GM23248 (cell line): ENCODE measurements around the gene PPP2R5D. TPM values are rescaled to one million over a fixed set of nuclear protein-coding genes. Genes with fewer than 3 reads are reported as not detected.
A peak's percentile ranks its signal among the peaks of the same experiment; 100 is the strongest.

Source experiments
- DNase-seq: peaks from one replicate; pipeline ENCODE4 v3.0.0-alpha.2; 2015
- H2AFZ ChIP-seq: fragments of 200-600 bp; sonication (generic); 2 replicates; pipeline ENCODE4 v1.6.1; 2016; ENCODE audit warnings: antibody characterized with exemption
- H3F3A ChIP-seq: fragments of 200-600 bp; sonication (generic); 2 replicates; pipeline ENCODE4 v1.6.1; 2016; ENCODE audit warnings: mild to moderate bottlenecking, antibody characterized with exemption, mixed run types; ENCODE audit not compliant: insufficient read depth
- H3K27ac ChIP-seq: fragments of 200-600 bp; sonication (generic); 2 replicates; pipeline ENCODE4 v1.5.1; 2016; ENCODE audit warnings: mild to moderate bottlenecking
- H3K27me3 ChIP-seq: fragments of 200-600 bp; sonication (generic); replicated peaks from 2 replicates; pipeline ENCODE4 v1.6.1; 2016; ENCODE audit warnings: mild to moderate bottlenecking; ENCODE audit not compliant: insufficient read depth
- H3K36me3 ChIP-seq: fragments of 200-600 bp; sonication (generic); 2 replicates; pipeline ENCODE4 v1.6.1; 2016; ENCODE audit warnings: low read depth, mild to moderate bottlenecking
- H3K4me1 ChIP-seq: fragments of 200-600 bp; sonication (generic); 2 replicates; pipeline ENCODE4 v1.6.1; 2016; ENCODE audit warnings: mild to moderate bottlenecking; ENCODE audit not compliant: insufficient read depth
- H3K4me2 ChIP-seq: fragments of 200-600 bp; sonication (generic); one replicate; pipeline ENCODE4 v1.6.1; 2016; ENCODE audit warnings: mild to moderate bottlenecking; ENCODE audit not compliant: unreplicated experiment
- H3K4me3 ChIP-seq: fragments of 200-600 bp; sonication (generic); 2 replicates; pipeline ENCODE4 v1.5.1; 2016; ENCODE audit warnings: mild to moderate bottlenecking
- H3K79me2 ChIP-seq: fragments of 200-600 bp; sonication (generic); 2 replicates; pipeline ENCODE4 v1.6.1; 2016; ENCODE audit warnings: mild to moderate bottlenecking; ENCODE audit not compliant: insufficient read depth
- H3K9ac ChIP-seq: fragments of 200-600 bp; sonication (generic); 2 replicates; pipeline ENCODE4 v1.6.1; 2016; ENCODE audit warnings: mild to moderate bottlenecking
- H3K9me2 ChIP-seq: fragments of 200-600 bp; sonication (generic); 2 replicates; pipeline ENCODE4 v1.6.1; 2016; ENCODE audit warnings: mixed run types, mild to moderate bottlenecking, moderate library complexity; ENCODE audit not compliant: insufficient read depth
- H3K9me3 ChIP-seq: fragments of 200-600 bp; sonication (generic); one replicate; pipeline ENCODE4 v1.6.1; 2017; ENCODE audit warnings: low read depth
- H4K20me1 ChIP-seq: fragments of 200-600 bp; sonication (generic); 2 replicates; pipeline ENCODE4 v1.6.0; 2016; ENCODE audit not compliant: insufficient read depth
- EZH2 ChIP-seq: fragments of 200-600 bp; sonication (generic); IDR thresholded peaks from 2 replicates; pipeline ENCODE4 v1.6.1; 2018; ENCODE audit warnings: antibody characterized with exemption, mild to moderate bottlenecking; ENCODE audit not compliant: insufficient read depth, poor library complexity, severe bottlenecking
- EZH2phosphoT487 ChIP-seq: fragments of 200-600 bp; sonication (generic); IDR thresholded peaks from 2 replicates; pipeline ENCODE4 v1.6.1; 2018; ENCODE audit warnings: antibody characterized with exemption, moderate library complexity, mild to moderate bottlenecking, low read depth; ENCODE audit not compliant: insufficient read depth
- WGBS, 2 experiments: methylation state at CpG; one replicate each; pipeline ENCODE4 v1.1.6; 2015 to 2017; ENCODE audit warnings: low lambda C conversion rate in 2 of 2, low coverage in 1 of 2; ENCODE audit errors: missing lambda C conversion rate in 2 of 2; 5-methylcytosine and 5-hydroxymethylcytosine counted together
- in situ Hi-C: fragments of 300-500 bp; cut with MboI; formaldehyde crosslinking; loops from 2 replicates; pipeline ENCODE4 v1.15.0; 2020
- polyA plus RNA-seq: library from polyadenylated mRNA; unstranded; fragments of >200 nt; fragmentation: Nextera tagmentation; extraction: Ambion mirVana; gene quantifications from 2 replicates; pipeline ENCODE4 v1.2.1, GENCODE V29; 2016
- total RNA-seq: library from RNA; depleted of rRNA; stranded (reverse); fragments of >200 nt; shearing (Covaris generic); gene quantifications from 2 replicates; pipeline ENCODE4 v1.2.3, GENCODE V29; 2014

The PPP2R5D gene
- total and polyA plus RNA-seq, 2 experiments from 2014 or later = 40.7 to 42.7 TPM

DNA sequence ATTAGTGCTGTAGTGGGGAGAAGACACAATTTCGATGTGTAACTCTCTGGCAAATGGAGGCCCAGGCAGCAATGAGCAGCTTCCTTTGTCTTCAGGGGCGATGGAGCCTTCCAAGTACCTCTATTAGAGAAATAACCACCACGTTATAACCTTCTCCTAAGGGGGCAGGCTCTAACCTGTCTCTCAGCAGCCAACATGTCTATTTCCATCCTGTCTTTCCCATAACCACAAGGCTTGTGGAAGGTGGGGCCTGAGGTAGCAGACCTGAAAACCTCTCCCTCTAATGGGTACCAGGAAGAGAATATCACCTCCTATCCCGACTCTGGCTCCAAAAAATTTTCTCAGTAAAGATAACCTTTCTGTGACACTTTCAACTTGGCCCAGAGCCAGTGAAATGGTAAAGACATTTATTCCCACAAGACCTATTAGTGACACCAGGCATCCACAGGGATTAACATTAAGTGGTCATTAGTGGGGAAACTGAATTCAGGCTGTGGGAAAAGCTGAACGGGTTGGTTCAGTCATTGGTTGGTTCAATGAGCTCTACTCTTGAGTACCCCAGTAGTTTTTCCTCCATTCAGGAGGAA, 9.4 kb upstream of the PPP2R5D start:
- Histone ChIP-seq H2AFZ (no peak overlapping the region), H3K4me2 (no peak overlapping the region), H3K27me3 (no peaks in the 10 kb centered on the region), H3K9me2 (no peaks in the 10 kb centered on the region), H3K4me1 (peaks cover 27% of the 10 kb centered on the region), H3F3A (peaks cover 21% of the 10 kb centered on the region), H3K27ac (no peak overlapping the region), H3K36me3 (no peaks in the 10 kb centered on the region; the same call in 1 of the 2 replicates), H3K4me3 (no peak overlapping the region), H4K20me1 (no peaks in the 10 kb centered on the region; the same call in none of the 2 replicates), H3K9me3 (no peaks in the 10 kb centered on the region), H3K9ac (no peak overlapping the region), H3K79me2 (peaks cover 42% of the 10 kb centered on the region)
- in situ Hi-C loops = no loop called here
- TF ChIP-seq EZH2 = no peak
- DNase-seq = no peak
- WGBS, 2 experiments = 89 to 90% methylated on average over 5 of the region's 5 CpGs

- 0 to 1% methylated on average over 25 to 27 of the region's 28 CpGs for WGBS, 2 experiments
- H4K20me1 ChIP-seq = no peaks in the 10 kb centered on the region; the same call in 1 of the 2 replicates
- DNase-seq = peak; percentile 65
Measured at GRCh38 chr6:42978487-42978838, 5.9 kb upstream of the PPP2R5D start.

GRCh38 chr6:42978839-42979522, 5.4 kb upstream of the PPP2R5D start, which contains the start of gene PEX6:
Gene PEX6, minus strand, starts transcription at chr6:42979181. Its CDS starts 31 bp downstream, at chr6:42979150.
- Histone ChIP-seq H3K4me1 (peaks cover 21% of the 10 kb centered on the region; the same call in 1 of the 2 replicates), H3K9me2 (no peaks in the 10 kb centered on the region), H3K36me3 (no peaks in the 10 kb centered on the region; the same call in 1 of the 2 replicates), H3K4me2 (peak within 1 kb of the TSS; percentile 78), H3K27ac (peak within 1 kb of the TSS; percentile 83), H3K79me2 (peaks cover 42% of the 10 kb centered on the region), H4K20me1 (no peaks in the 10 kb centered on the region; the same call in 1 of the 2 replicates), H3K4me3 (peak within 1 kb of the TSS; percentile 81), H2AFZ (peak within 1 kb of the TSS; percentile 85), H3K9ac (peak within 1 kb of the TSS; percentile 93), H3K27me3 (no peaks in the 10 kb centered on the region), H3F3A (peaks cover 33% of the 10 kb centered on the region), H3K9me3 (no peaks in the 10 kb centered on the region)
- peak; percentile 94 for DNase-seq
- WGBS, 2 experiments = 1% methylated on average over 42 to 46 of the region's 59 CpGs
- in situ Hi-C loops = no loop called here
- TF ChIP-seq EZH2 (no peak), EZH2phosphoT487 (no peak)

More at GRCh38 chr6:42978487-42978838, 5.9 kb upstream of the PPP2R5D start:
- Histone ChIP-seq H3K27ac (peak overlapping the region; percentile 83), H3K4me1 (peaks cover 21% of the 10 kb centered on the region; the same call in 1 of the 2 replicates), H3K4me2 (peak overlapping the region; percentile 78), H3K9ac (peak overlapping the region; percentile 93), H2AFZ (peak overlapping the region; percentile 85), H3K9me3 (no peaks in the 10 kb centered on the region), H3K79me2 (peaks cover 42% of the 10 kb centered on the region), H3K9me2 (no peaks in the 10 kb centered on the region), H3K4me3 (peak overlapping the region; percentile 81), H3K27me3 (no peaks in the 10 kb centered on the region), H3K36me3 (no peaks in the 10 kb centered on the region; the same call in 1 of the 2 replicates), H3F3A (peaks cover 28% of the 10 kb centered on the region)
- in situ Hi-C loops = no loop called here
- no peak for TF ChIP-seq EZH2
- no peak for TF ChIP-seq EZH2phosphoT487

- H3K9ac ChIP-seq = peak overlapping the region; percentile 93
- TF ChIP-seq EZH2phosphoT487 (no peak), EZH2 (no peak)
- peak; percentile 81 for DNase-seq
- no peaks in the 10 kb centered on the region for H3K9me3 ChIP-seq
- peaks cover 42% of the 10 kb centered on the region for H3K79me2 ChIP-seq
- in situ Hi-C loops = no loop called here
- no peaks in the 10 kb centered on the region; the same call in 1 of the 2 replicates for H3K36me3 ChIP-seq
- H3K4me3 ChIP-seq = peak overlapping the region; percentile 81
- H3K27ac ChIP-seq = peak overlapping the region; percentile 83
- peaks cover 33% of the 10 kb centered on the region for H3F3A ChIP-seq
- no peaks in the 10 kb centered on the region; the same call in 1 of the 2 replicates for H4K20me1 ChIP-seq
- H3K4me1 ChIP-seq = peaks cover 21% of the 10 kb centered on the region; the same call in 1 of the 2 replicates
- no peaks in the 10 kb centered on the region for H3K9me2 ChIP-seq
- H2AFZ ChIP-seq = peak overlapping the region; percentile 85
- WGBS, 2 experiments = 42 to 47% methylated on average over 9 of the region's 9 CpGs
- no peaks in the 10 kb centered on the region for H3K27me3 ChIP-seq
- H3K4me2 ChIP-seq = peak overlapping the region; percentile 78
Measured at GRCh38 chr6:42979523-42980177, 4.7 kb upstream of the PPP2R5D start.
